Measurements from ENCODE around the gene SRC.

Gene SRC

GRCh38 chr20:37382482-37383120 lies 36.7 kb downstream of the SRC start:
- no peak for DNase-seq (ENCODE audit: low spot score)

- DNase-seq (ENCODE audit: low spot score), result peak; percentile 57
Observed at GRCh38 chr20:37383229-37383989, 37.5 kb downstream of the SRC start.

GRCh38 chr20:37384683-37385174 lies 38.8 kb downstream of the SRC start:
- peak; percentile 81 for DNase-seq (ENCODE audit: low spot score)

- no peak for DNase-seq (ENCODE audit: low spot score)
Observed at GRCh38 chr20:37385176-37385575, 39.2 kb downstream of the SRC start.

- no peak for DNase-seq (ENCODE audit: low spot score)
Observed at GRCh38 chr20:37385659-37386504, 39.9 kb downstream of the SRC start.

- DNase-seq (ENCODE audit: low spot score), result no peak
Observed at GRCh38 chr20:37386505-37387251, 40.7 kb downstream of the SRC start.

- DNase-seq (ENCODE audit: low spot score), result no peak
Observed at GRCh38 chr20:37387519-37388269, 41.8 kb downstream of the SRC start.

GRCh38 chr20:37388831-37389230 lies 42.9 kb downstream of the SRC start:
- DNase-seq (ENCODE audit: low spot score), result no peak

GRCh38 chr20:37389241-37389747 lies 43.4 kb downstream of the SRC start:
- no peak for DNase-seq (ENCODE audit: low spot score)

GRCh38 chr20:37389844-37390275 lies 43.9 kb downstream of the SRC start:
- DNase-seq (ENCODE audit: low spot score), result no peak

- no peak for DNase-seq (ENCODE audit: low spot score)
Observed at GRCh38 chr20:37390503-37390890, 44.6 kb downstream of the SRC start.

GRCh38 chr20:37390891-37391525 lies 45.1 kb downstream of the SRC start:
- DNase-seq (ENCODE audit: low spot score), result no peak

- DNase-seq (ENCODE audit: low spot score), result no peak
Observed at GRCh38 chr20:37392441-37393195, 46.7 kb downstream of the SRC start.

- DNase-seq (ENCODE audit: low spot score), result no peak
Observed at GRCh38 chr20:37393196-37393862, 47.4 kb downstream of the SRC start.

GRCh38 chr20:37393863-37394542 lies 48.1 kb downstream of the SRC start:
- DNase-seq (ENCODE audit: low spot score), result no peak

- DNase-seq (ENCODE audit: low spot score), result peak; percentile 45
Observed at GRCh38 chr20:37394543-37395409, 48.8 kb downstream of the SRC start.

GRCh38 chr20:37395410-37395797 lies 49.5 kb downstream of the SRC start:
- DNase-seq (ENCODE audit: low spot score), result no peak

All from AG08395 (cell line).